Measurements from ENCODE around the gene MPP4. TPM values are rescaled to one million over a fixed set of nuclear protein-coding genes. Genes with fewer than 3 reads are reported as not detected.

Gene MPP4
- total and polyA plus RNA-seq, 9 of the 15 experiments (the other 6 are each of a cell fraction or from before 2014, with no cell fraction given): 0.03 to 0.08 TPM; not detected in 7

GRCh38 chr2:201647431-201647830 is 51.0 kb downstream of the MPP4 start:
- FAIRE-seq: peak; percentile 49
- Histone ChIP-seq H3K27me3 (ENCODE audit: control insufficient read depth in 2 of 2, insufficient read depth in 2 of 2, low read length in 2 of 2) (no peaks in the 10 kb centered on the region; a peak in 1 of 5 replicates), H3K27ac (ENCODE audit: extremely low read depth, low read depth, low read length) (no peak overlapping the region), H3K9ac (ENCODE audit: insufficient read depth in 1 of 2, low read depth in 2 of 2, low read length in 2 of 2) (no peak overlapping the region), H3K4me2 (ENCODE audit: insufficient read depth, low read length) (no peak overlapping the region), H4K20me1 (replicated peaks; ENCODE audit: control insufficient read depth, insufficient read depth, low read length) (no peaks in the 10 kb centered on the region), H3K79me2 (ENCODE audit: control insufficient read depth, insufficient read depth, low read length) (no peaks in the 10 kb centered on the region), H3K9me3 (replicated peaks; ENCODE audit: control insufficient read depth, insufficient read depth, low read depth, low read length) (no peaks in the 10 kb centered on the region), H3K4me3 (no peak overlapping the region), H3K36me3 (ENCODE audit: control insufficient read depth, insufficient read depth, low read length) (no peaks in the 10 kb centered on the region), H3K9me1 (ENCODE audit: control insufficient read depth, insufficient read depth, low read length) (no peaks in the 10 kb centered on the region), H3K4me1 (replicated peaks in 1 of 2; ENCODE audit: control insufficient read depth in 2 of 2, insufficient read depth in 2 of 2, low read length in 2 of 2) (peaks cover 0 to 10% of the 10 kb centered on the region in 2 experiments; a peak in 1 of 5 replicates), H2AFZ (ENCODE audit: low read depth, low read length) (no peak overlapping the region)
- ATAC-seq: no peak
- DNase-seq (ENCODE audit: extremely low read depth in 1 of 4, low spot score in 3 of 4): peak in 2 of 4 experiments; percentile 10 to 11
- no TSS peak for BruUV-seq (replicated peaks)
- ChIA-PET POLR2A (interaction anchor here (1.1 kb wide), 1 partner anchor 9 kb away, joined by 8 read pairs; no protein-coding TSS in a partner anchor), CTCF (ENCODE audit: low intra/inter-chr PET ratio) (no interaction called here)
- in situ Hi-C loops (cut with MboI): no loop called here
- intact Hi-C loops (cut with micrococcal nuclease): no loop called here
- no peak for TF ChIP-seq ZBTB8A (IDR thresholded peaks at IDR 0.05; ENCODE audit: partially characterized antibody)
- 0 out of 2 replicates have a peak, but pooled peaks have one; percentile 23 for TF ChIP-seq EGR1 (conservative IDR thresholded peaks at IDR 0.05)
- no peak for TF ChIP-seq TAL1 (IDR thresholded peaks at IDR 0.05)
- 20% methylated on average over 5 of the region's 5 CpGs for WGBS (ENCODE audit: insufficient coverage, low coverage, missing lambda C conversion rate)

GRCh38 chr2:201644001-201644400 is 54.4 kb downstream of the MPP4 start:
- intact Hi-C loops (cut with micrococcal nuclease) (no loop called here), in situ Hi-C loops (cut with MboI) (no loop called here)
- no peak for ATAC-seq
- Histone ChIP-seq H3K9me3 (replicated peaks; ENCODE audit: control insufficient read depth, insufficient read depth, low read depth, low read length) (no peaks in the 10 kb centered on the region), H3K36me3 (ENCODE audit: control insufficient read depth, insufficient read depth, low read length) (peaks cover 2% of the 10 kb centered on the region; the same call in 1 of the 3 replicates), H3K9ac (ENCODE audit: insufficient read depth in 1 of 2, low read depth in 2 of 2, low read length in 2 of 2) (no peak overlapping the region), H3K4me2 (ENCODE audit: insufficient read depth, low read length) (no peak overlapping the region), H3K4me3 (0 out of 2 replicates have a peak overlapping the region, but pooled peaks have one; percentile 67), H2AFZ (ENCODE audit: low read depth, low read length) (peak overlapping the region; percentile 90; the same call in 1 of the 2 replicates), H3K79me2 (ENCODE audit: control insufficient read depth, insufficient read depth, low read length) (peaks cover 4% of the 10 kb centered on the region; the same call in 1 of the 3 replicates), H3K27ac (ENCODE audit: extremely low read depth, low read depth, low read length) (no peak overlapping the region), H4K20me1 (replicated peaks; ENCODE audit: control insufficient read depth, insufficient read depth, low read length) (no peaks in the 10 kb centered on the region), H3K4me1 (replicated peaks in 1 of 2; ENCODE audit: control insufficient read depth in 2 of 2, insufficient read depth in 2 of 2, low read length in 2 of 2) (peaks cover 0 to 10% of the 10 kb centered on the region in 2 experiments; a peak in 1 of 5 replicates), H3K9me1 (ENCODE audit: control insufficient read depth, insufficient read depth, low read length) (no peaks in the 10 kb centered on the region), H3K27me3 (ENCODE audit: control insufficient read depth in 2 of 2, insufficient read depth in 2 of 2, low read length in 2 of 2) (no peaks in the 10 kb centered on the region)
- no peak for DNase-seq (ENCODE audit: extremely low read depth in 1 of 4, low spot score in 3 of 4)
- no TSS peak for BruUV-seq (replicated peaks)
- CTCF ChIA-PET (ENCODE audit: low intra/inter-chr PET ratio): no interaction called here
- POLR2A ChIA-PET: no interaction called here
- WGBS (ENCODE audit: insufficient coverage, low coverage, missing lambda C conversion rate): 27% methylated on average over 8 of the region's 8 CpGs
- no peak for FAIRE-seq
- TF ChIP-seq E2F6 (IDR thresholded peaks at IDR 0.05; ENCODE audit: borderline replicate concordance in 1 of 2, extremely low read depth in 1 of 2, insufficient read depth in 1 of 2, insufficient read length in 1 of 2, low read depth in 1 of 2, low read length in 1 of 2, poor library complexity in 1 of 2, severe bottlenecking in 1 of 2) (peak in 1 of 2 experiments; percentile 48), ZBTB1 (CRISPR knock-in tag; IDR thresholded peaks at IDR 0.05; ENCODE audit: borderline replicate concordance, low read depth) (no peak)

All from K562 (cell line).